ENCODE results near the gene EFCAB11.

EFCAB11 gene

GRCh38 chr14:89813617-89814031, 140.9 kb downstream of the EFCAB11 start:
- DNase-seq (ENCODE audit: low read depth), result peak; percentile 71

- no peak for DNase-seq (ENCODE audit: low read depth)
These were observed 142.5 kb downstream of the EFCAB11 start for GRCh38 chr14:89811954-89812575.

DNA sequence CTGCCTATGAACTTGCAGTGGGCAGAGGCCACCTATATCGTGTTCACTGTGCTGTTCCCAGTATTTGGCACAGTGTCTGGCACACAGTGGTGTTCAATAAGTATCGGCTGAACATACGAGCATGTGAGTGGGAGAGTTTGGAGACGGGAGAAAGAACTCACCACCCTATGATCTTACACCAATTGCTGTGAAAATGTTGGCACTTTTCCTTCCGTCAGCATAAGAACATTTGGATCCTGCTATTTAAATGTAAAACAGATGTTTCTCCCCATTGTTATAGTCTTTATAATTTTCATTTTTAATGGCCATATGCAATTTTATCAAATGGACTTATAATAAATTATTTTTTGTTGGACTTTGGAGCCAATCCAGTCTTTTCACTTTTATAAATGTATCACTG, 144.4 kb downstream of the EFCAB11 start:
- DNase-seq (ENCODE audit: low read depth), result no peak

- no peak for DNase-seq (ENCODE audit: low read depth)
These were observed 146.6 kb downstream of the EFCAB11 start for GRCh38 chr14:89807892-89808291.

GRCh38 chr14:89807151-89807550, 147.4 kb downstream of the EFCAB11 start:
- DNase-seq (ENCODE audit: low read depth), result no peak

GRCh38 chr14:89806451-89806850, 148.1 kb downstream of the EFCAB11 start:
- DNase-seq (ENCODE audit: low read depth), result no peak

DNA sequence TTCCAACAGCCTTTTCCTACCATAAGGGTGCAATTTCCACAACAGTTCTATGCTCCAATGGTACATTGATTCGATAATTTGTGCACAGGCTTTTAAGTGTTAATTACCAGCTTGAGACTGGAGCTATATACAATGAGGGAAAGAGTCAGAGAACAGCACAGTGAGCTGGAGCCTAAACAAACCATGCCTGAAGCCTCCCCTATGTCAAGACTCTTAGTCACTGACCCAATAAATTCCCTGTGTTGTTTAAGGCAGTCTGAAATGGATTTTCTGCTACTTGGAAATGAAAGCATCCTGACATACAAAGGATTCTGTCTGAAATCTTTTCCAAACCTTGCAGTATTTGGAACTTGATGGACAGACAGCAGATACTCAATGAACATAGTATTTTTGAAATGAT, 149.0 kb downstream of the EFCAB11 start:
- DNase-seq (ENCODE audit: low read depth), result peak; percentile 21

DNA sequence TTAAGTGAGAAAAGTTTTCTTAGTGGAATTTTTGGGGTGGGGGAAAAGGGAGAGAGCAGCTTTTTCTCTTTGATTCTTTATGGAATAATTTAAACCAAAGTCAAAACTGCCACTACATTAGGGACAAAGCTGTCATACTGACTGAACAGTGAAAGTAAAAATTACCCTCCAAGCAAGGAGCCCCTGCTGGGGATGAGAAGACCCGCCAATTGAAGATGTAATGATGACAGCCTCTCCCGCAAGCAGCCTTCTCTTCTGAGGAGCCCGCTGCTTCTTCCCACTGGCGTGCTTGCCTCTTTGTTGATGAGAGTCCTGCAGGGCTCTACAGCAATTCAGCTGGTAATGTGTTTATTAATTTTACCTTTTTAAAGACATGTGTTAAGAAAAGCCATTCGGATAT, 151.0 kb downstream of the EFCAB11 start:
- no peak for DNase-seq (ENCODE audit: low read depth)

DNA sequence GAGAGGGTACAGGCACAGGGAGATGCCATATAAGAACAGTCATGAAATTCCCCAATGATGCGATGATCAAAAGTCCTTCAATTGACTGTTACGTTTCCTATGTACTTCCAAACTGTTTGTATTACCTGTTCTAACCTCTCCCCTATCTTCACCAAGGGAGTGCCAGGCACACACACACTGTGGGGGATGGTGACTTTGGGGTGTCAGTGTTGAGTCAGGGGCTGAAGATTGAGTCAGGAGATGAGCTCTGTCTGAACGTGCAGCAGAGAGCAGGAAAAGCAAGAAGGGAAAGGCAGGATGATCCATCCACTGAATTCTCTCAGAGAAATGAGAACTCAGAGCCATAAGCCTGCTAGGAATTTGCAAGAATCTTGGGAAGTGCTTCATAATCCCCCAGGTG, 153.4 kb downstream of the EFCAB11 start:
- DNase-seq (ENCODE audit: low read depth), result peak; percentile 35

- no peak for DNase-seq (ENCODE audit: low read depth)
These were observed 156.2 kb downstream of the EFCAB11 start for GRCh38 chr14:89798212-89798773.

GRCh38 chr14:89797148-89797547, 157.4 kb downstream of the EFCAB11 start:
- DNase-seq (ENCODE audit: low read depth), result no peak

DNA sequence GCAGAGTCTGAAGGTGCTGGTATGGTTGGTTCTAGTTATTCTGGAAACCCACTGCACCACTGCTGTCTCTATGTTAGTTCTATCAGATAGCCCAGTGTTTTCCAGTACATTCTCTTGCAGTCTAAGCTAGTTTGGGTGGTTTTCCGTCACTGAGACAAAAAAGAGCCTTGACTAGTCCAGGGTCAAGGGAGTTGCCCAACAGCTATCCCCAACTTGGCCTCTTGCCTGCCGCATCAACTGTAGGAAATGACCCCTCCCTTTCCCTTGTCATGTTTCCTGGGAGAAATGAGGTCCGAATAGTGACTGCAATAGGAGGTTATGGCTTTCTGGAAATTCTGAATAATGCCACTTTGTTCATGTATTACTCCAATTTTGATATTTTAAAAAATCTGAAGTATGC, 160.4 kb downstream of the EFCAB11 start:
- no peak for DNase-seq (ENCODE audit: low read depth)

DNA sequence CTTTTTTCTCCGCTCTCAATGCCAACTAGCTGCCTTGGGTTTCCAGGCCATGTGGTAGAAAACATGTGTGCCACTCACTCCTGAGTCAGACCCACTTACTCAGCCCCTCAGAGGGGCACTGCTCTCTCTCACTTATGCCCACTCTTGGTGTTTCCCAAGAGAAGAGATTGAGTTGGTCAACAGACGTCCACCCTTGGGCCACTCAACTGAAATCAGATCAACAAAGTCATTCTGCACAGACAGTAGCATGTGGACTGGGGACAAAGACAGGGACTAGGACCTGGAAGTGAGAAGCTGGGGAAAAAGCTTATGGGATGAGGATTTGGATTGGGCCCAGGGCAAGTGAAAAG, 161.2 kb downstream of the EFCAB11 start:
- no peak for DNase-seq (ENCODE audit: low read depth)

- DNase-seq (ENCODE audit: low read depth), result no peak
These were observed 161.8 kb downstream of the EFCAB11 start for GRCh38 chr14:89792489-89793366.

- DNase-seq (ENCODE audit: low read depth), result peak; percentile 41
These were observed 167.0 kb downstream of the EFCAB11 start for GRCh38 chr14:89787525-89787924.

DNA sequence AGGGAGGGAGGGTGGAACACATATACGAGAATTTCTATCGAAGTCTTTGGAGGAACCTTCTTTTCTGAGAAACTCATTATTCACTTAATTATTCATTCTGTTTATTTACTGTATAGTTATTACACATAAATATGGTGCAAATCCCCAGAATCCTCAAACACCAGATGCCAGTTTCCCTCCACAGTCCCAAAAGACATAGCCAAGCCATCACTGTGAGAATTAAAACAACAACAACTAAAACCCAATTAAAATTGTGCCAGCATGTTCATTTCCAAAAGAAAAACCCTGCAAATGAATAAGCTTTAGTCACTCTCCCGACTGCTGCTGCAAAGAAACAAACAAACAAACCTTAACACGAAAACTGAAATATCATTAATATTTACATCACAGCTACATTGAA, 173.5 kb downstream of the EFCAB11 start:
- DNase-seq (ENCODE audit: low read depth), result no peak

DNA sequence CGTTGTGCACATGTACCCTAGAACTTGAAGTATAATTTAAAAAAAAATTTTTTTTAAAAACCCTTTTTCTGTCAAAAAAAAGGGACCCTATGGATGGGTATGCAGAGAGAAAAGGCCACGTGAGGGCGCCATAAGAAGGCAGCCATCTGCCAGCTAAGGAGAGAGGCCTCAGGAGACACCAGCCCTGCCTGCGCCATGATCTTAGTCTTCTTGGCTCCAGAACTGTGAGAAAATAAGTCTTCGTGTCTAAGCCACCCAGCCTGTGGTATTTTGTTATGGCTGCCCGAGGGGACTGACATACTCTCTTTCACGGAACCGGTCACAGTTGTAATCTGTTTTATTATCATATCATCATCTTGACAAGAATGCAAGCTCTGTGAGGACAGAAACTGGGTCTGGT, 174.8 kb downstream of the EFCAB11 start:
- DNase-seq (ENCODE audit: low read depth), result peak; percentile 15

DNA sequence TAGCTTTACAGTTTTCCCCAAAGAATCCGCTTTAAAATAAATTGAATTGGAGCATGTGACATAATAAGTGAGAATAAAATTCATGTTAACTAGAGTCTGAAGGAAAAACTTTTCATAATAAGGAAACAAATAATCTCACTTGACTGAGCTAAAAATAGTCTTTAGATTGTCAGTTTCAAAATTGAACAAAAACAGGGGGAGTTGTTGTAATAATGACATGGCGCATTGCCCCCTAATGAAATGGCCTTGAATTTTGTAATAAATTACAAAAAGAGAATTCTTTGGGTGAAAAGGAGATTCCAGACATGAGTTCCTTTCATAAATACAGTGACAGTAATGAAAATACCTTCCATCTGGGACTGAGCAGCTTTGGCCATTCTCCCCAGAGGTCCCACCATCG, 178.6 kb downstream of the EFCAB11 start:
- no peak for DNase-seq (ENCODE audit: low read depth)

- DNase-seq (ENCODE audit: low read depth), result no peak
These were observed 179.4 kb downstream of the EFCAB11 start for GRCh38 chr14:89775151-89775550.

DNA sequence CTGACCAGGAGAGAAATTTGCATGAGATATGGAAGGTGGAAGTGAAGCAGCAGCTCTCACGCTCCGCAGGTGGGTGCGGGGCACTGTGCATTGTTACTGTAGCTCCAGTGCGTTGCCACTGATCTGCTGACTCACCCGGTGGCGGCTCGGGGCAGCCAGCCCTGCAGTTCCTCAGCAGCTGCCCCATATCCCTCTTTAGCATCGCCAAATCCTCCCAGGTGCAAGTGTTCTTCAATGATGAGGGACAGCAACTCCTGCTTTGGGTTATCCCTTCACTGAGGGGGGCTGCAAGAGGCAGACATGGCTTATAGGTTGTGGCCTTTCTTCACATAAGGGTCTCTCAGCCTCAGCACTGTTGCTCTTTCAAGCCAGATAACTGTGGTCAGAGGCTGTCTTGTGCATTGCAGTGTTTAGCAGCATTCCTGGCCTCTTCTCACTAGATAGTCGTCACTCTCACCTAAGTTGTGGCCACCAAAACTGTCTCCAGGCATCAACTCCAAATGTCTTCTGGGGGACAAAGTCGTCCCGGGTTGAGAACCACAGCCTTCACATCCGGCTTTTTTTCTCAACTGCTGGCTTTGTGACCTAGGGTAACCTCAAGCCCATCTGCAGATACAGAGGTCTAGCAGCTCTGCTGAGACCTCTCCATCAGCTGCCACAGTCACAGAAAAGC, 180.8 kb downstream of the EFCAB11 start:
- peak; percentile 20 for DNase-seq (ENCODE audit: low read depth)

- DNase-seq (ENCODE audit: low read depth), result no peak
These were observed 181.4 kb downstream of the EFCAB11 start for GRCh38 chr14:89773151-89773550.

DNA sequence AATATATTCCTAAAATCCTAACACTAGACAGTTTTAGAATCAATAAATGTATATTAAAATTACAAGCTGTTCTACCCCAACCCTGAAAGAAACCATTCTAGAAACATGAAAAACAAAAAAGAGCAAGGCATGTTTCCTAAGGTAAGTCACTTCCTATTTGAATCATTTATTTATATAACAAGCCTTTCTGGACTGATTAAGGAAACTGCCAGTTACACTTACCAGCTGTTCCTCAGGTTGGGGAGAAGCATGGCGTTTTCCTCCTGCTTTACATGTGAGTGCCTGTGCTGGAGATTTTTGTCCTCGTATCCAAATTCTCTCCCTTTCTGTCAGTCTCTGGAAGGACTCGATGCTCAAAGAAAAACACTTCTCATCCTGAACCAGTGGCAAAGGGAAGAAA, 183.3 kb downstream of the EFCAB11 start:
- peak; percentile 45 for DNase-seq (ENCODE audit: low read depth)

DNA sequence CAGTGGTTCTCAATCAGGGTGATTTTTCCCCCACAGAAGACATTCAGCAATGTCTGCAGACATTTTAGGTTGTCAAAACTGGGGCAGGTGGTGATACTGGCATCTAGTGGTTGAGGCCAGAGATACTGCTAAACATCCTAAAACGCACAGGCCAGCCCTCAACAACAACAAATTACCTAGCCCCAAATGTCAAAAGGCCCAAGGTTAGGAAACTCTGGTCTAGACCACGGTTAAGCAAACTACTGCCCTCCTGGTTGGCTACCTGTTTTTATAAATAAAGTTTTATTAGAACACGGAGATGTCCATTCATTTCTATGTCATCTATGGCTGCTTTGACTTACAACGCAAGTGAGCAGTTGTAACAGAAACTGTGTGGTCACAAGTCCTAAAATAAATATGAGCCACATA, 186.7 kb downstream of the EFCAB11 start:
- DNase-seq (ENCODE audit: low read depth), result peak; percentile 60

Measured in ELR (cell line).